DND-41 (cell line): ENCODE data around the gene EDAR.

Experiments
- EZH2 ChIP-seq: IDR thresholded peaks from 3 replicates; pipeline ENCODE4 v1.6.1; 2012; ENCODE audit warnings: borderline replicate concordance, low read depth, mild to moderate bottlenecking, moderate library complexity, low read length, inconsistent platforms; ENCODE audit not compliant: severe bottlenecking
- TF ChIP-seq, protein P1 (sequence below): IDR thresholded peaks from 2 replicates; pipeline ENCODE4 v1.5.1; 2012; ENCODE audit warnings: borderline replicate concordance, low read length, moderate library complexity, mild to moderate bottlenecking; ENCODE audit not compliant: poor library complexity, severe bottlenecking; ENCODE audit errors: extremely low read depth

DNA sequence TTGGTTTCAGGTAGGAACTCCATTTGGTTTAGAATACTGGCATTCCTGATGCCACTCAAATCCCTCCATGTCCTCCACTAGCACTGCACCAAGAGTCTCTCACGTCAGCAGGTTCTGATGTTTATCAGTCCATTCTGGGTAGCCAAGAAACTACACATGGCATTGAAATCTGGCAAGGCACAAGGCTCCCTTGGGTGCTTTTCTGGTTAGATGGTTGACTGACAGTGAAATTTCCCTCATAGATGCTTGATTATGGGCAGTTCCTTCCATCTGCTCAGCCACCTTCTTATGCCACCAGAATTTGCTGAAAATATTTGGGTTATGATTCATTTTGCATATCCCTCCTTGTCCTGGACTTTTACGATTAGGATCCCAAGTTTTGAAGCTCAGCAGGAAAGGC is 32.6 kb downstream of the EDAR start:
- TF ChIP-seq, protein P1, sequence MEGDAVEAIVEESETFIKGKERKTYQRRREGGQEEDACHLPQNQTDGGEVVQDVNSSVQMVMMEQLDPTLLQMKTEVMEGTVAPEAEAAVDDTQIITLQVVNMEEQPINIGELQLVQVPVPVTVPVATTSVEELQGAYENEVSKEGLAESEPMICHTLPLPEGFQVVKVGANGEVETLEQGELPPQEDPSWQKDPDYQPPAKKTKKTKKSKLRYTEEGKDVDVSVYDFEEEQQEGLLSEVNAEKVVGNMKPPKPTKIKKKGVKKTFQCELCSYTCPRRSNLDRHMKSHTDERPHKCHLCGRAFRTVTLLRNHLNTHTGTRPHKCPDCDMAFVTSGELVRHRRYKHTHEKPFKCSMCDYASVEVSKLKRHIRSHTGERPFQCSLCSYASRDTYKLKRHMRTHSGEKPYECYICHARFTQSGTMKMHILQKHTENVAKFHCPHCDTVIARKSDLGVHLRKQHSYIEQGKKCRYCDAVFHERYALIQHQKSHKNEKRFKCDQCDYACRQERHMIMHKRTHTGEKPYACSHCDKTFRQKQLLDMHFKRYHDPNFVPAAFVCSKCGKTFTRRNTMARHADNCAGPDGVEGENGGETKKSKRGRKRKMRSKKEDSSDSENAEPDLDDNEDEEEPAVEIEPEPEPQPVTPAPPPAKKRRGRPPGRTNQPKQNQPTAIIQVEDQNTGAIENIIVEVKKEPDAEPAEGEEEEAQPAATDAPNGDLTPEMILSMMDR = no peak
- no peak for TF ChIP-seq EZH2
